Ascending aorta (tissue), 2 donors: ENCODE measurements around the gene TMEM168. TPM values are rescaled to one million over a fixed set of nuclear protein-coding genes. Genes with fewer than 3 reads are reported as not detected.

ENCODE experiments used
- DNase-seq, 2 donors: peaks; one replicate each; pipeline ENCODE4 v3.0.0-alpha.2; 2019; ENCODE audit warnings: low spot score in 2 of 2
- H3K27ac ChIP-seq, 2 donors: fragments of 200-600 bp; sonication (generic); one replicate each; pipeline ENCODE4 v1.5.1; 2016 to 2017; ENCODE audit warnings: mild to moderate bottlenecking in 1 of 2
- H3K27me3 ChIP-seq: fragments of 200-600 bp; sonication (generic); one replicate; pipeline ENCODE4 v1.5.1; 2017
- H3K36me3 ChIP-seq, 2 donors: fragments of 200-600 bp; sonication (generic); one replicate each; pipeline ENCODE4 v1.5.1; 2016
- H3K4me1 ChIP-seq, 2 donors: fragments of 200-600 bp; sonication (generic); one replicate each; pipeline ENCODE4 v1.5.1; 2016 to 2017; ENCODE audit warnings: mild to moderate bottlenecking in 1 of 2
- H3K4me3 ChIP-seq, 2 donors: fragments of 200-600 bp; sonication (generic); one replicate each; pipeline ENCODE4 v1.5.1; 2016 to 2017; ENCODE audit warnings: mild to moderate bottlenecking in 1 of 2
- H3K9me3 ChIP-seq, 2 donors: fragments of 200-600 bp; sonication (generic); one replicate each; pipeline ENCODE4 v1.5.1; 2016
- intact Hi-C: fragments of 100-400 bp; cut with DNase I; formaldehyde crosslinking; loops from one replicate; pipeline ENCODE4 v1.15.1; 2023
- total RNA-seq: library from RNA; depleted of rRNA; stranded (reverse); fragments of >200 nt; gene quantifications from one replicate; pipeline ENCODE4 v1.1.0, GENCODE V29; 2016
- TF ChIP-seq, protein P1 (sequence below), 3 experiments: fragments of 200-600 bp in 2 of 3; fragments of 450-650 bp in 1 of 3; sonication (generic) in 2 of 3; IDR thresholded peaks; one replicate each; pipeline ENCODE4 v1.5.1; 2016 to 2019; ENCODE audit warnings: antibody characterized with exemption in 3 of 3, mild to moderate bottlenecking in 1 of 3, moderate library complexity in 1 of 3

Gene TMEM168
- total RNA-seq, 1 donor from 2014 or later: 8.4 TPM

DNA sequence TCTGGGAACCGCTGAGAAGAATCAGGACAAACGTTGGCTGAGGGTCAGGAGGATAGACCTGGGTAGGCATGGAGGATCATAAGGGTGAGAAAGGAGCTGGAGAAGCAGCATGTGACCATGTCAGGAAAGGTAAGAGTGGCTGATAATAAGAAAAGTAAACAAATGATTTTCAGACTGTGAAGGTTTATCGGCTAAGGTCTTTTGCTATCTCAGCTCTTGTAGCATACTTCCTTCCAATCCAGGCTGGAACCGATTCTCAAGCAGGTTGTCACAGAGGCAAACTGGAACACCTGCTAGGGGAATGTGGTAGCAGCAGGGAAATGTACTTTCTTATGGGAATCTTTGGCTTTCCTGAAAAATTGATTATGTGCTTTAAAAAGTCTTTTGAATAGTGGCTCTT lies 74.7 kb downstream of the TMEM168 start:
- Histone ChIP-seq H3K36me3 (no peaks in the 10 kb centered on the region), H3K27ac (no peak overlapping the region), H3K4me1 (no peaks in the 10 kb centered on the region), H3K27me3 (no peaks in the 10 kb centered on the region), H3K4me3 (no peak overlapping the region), H3K9me3 (peaks cover 0 to 20% of the 10 kb centered on the region in 2 donors)
- intact Hi-C loops: no loop called here
- TF ChIP-seq, protein P1, sequence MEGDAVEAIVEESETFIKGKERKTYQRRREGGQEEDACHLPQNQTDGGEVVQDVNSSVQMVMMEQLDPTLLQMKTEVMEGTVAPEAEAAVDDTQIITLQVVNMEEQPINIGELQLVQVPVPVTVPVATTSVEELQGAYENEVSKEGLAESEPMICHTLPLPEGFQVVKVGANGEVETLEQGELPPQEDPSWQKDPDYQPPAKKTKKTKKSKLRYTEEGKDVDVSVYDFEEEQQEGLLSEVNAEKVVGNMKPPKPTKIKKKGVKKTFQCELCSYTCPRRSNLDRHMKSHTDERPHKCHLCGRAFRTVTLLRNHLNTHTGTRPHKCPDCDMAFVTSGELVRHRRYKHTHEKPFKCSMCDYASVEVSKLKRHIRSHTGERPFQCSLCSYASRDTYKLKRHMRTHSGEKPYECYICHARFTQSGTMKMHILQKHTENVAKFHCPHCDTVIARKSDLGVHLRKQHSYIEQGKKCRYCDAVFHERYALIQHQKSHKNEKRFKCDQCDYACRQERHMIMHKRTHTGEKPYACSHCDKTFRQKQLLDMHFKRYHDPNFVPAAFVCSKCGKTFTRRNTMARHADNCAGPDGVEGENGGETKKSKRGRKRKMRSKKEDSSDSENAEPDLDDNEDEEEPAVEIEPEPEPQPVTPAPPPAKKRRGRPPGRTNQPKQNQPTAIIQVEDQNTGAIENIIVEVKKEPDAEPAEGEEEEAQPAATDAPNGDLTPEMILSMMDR (IDR thresholded peaks at IDR 0.05): no peak
- no peak for DNase-seq

DNA sequence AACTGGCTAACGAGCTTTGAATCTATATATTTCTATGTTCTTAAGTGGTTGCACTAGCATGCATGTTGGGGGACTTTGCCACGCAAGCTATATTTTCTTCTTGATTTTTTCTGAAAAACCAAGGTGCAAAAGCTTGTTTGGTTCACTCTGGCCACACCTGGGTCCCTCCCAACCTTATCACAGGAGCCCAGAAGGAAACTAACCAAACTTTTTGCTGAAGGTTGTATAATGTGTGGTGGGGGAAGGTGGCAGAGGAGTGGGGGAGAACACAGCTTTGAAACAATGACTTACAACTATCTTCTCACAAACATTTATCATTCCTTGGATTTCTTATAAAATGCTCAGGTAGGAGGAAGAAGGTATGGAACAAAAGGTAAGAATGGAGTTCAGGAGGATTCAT lies 75.3 kb downstream of the TMEM168 start:
- H3K4me3 ChIP-seq: no peak overlapping the region
- no peak for DNase-seq
- H3K27me3 ChIP-seq: no peaks in the 10 kb centered on the region
- H3K36me3 ChIP-seq: no peaks in the 10 kb centered on the region
- TF ChIP-seq, protein P1 (IDR thresholded peaks at IDR 0.05): no peak
- intact Hi-C loops: no loop called here
- H3K9me3 ChIP-seq: peaks cover 0 to 15% of the 10 kb centered on the region in 2 donors
- H3K4me1 ChIP-seq: no peaks in the 10 kb centered on the region
- H3K27ac ChIP-seq: no peak overlapping the region
